ENCODE measurements around the gene TSPOAP1.

TSPOAP1 gene

DNA sequence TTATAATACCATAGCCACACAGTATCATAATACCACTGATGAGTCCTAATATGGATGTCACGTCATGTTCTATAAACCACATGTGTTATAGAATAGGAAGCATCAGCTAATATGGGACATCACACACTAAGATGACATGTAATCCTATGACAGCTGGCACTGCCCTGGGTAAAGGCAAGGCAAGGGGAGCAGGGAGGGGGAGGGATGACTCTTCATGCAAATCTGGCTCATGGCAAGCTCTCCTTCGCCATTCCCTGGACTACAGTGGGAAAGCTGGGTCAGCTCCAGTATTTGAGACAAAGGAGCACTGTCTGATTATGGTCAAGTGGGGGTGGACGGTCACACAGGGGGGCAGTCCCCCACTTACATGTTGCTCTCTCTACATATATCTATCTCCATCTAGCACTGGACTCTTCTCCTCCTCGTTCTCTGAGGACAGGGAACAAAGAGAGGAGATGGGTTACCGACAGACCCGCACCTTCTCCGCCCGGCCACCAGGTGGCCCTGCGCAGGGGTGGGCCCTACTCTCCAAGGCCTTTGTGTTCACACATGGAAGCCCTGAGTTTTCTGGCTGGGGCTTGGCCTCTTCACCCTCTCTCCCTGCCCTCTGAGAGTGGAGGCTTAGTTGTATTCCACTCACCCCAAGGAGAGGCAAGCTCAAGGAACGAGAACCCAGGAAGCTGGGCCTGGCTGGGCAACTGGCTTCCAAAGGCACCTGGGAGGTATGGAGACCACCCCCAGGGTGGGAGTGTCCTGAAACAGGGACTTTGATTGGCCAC, 24.4 kb downstream of the TSPOAP1 start:
- DNase-seq (ENCODE audit: low read depth), result no peak

DNA sequence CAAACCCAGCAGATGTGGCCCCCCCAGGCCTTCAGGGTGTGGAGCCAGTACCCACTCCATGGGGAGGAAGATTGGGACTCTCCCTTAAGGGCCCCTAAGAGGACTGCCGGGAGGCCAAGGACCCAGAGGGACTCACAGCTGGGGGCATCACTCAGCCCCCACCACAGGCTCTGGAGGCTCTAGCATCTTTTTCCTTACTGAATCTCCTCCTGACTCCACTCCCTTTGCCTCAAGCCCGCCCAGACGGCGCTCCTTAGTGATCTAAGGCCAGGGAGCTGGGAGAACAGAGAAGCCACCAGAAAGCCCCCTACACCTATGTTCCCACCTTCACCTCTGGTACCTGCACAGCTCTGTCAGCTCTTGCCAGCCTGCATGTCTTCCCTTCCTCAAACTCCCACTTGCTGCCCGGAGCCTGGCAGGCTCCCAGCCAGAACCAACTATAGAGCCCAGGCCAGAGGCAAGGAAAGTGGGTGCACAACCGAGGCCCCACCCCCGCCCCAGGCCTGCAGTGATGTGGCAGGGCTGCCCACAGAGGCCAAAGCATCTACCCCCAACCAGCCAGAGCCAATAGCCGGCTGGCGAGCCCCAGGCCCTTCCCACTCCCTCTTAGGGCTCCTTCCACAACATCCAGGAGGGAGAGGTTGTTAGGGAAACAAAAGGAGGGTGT, 25.5 kb downstream of the TSPOAP1 start:
- DNase-seq (ENCODE audit: low read depth), result no peak

DNA sequence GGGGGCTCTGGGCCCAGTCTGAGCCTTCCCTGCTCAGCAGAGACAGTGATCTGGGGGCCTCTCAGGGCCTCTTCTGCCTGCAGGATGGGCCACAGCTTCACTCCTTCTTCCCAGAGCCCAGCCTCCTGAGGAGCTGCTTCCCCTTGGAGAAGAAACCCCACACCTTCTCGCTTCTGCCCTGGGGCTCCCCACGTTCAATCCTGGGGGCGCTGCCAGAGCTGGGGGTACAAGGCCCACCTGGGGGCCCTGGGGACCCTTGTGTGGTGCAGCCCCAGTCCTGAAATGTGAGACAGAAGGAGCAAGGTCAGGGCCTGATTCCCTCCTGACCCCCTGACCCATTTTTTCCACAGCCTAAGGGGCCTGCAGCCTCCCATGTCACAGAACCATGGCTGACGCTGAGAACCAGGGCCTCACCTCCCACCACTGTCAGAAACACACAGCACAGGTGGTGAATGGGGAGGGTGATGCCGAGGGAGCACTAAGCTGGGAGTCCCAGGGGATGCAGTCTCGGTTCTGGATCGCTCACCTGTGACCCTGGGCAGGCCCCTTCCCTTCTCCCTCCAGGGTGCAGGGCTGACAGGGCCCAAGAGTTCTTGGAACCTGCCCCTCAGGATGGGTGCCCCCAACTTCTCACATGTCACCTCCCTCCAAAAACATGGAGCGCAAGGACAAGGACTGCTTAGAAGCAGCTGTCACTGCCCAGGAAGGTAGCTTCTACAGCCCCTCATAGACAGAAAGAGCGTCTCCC, 26.2 kb downstream of the TSPOAP1 start:
- no peak for DNase-seq (ENCODE audit: low read depth)

DNA sequence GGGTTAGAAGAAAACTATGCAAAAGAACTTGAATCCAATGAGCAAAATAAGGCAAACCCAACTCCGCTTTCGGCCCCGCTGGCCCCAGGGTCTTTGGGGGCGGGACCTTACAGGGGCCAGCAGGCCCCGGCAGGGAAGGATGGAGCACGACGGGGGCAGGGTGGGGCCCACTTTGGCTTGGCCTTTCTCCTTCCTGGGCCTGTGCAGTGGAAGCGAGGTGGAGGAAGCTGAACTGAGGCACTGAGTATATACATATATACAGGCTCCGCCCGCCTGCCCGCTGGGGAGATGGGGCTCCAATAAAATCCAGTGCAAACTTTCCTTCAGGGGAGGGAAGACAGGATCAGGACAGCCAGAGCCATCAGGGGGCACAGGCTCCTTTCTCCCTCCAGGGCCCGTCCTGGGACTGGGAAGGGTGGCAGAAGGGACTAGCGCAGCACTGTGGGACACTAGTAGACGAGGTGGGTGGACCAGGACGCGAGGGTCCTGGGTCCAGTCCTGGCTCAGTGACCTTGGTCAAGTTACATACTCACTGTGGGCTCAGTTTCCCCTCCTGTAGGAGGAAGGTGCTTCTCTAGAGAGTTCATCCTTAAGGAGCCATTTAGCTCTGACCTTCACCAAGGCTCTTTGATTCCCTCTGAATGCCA, 27.0 kb downstream of the TSPOAP1 start:
- DNase-seq (ENCODE audit: low read depth), result no peak

DNA sequence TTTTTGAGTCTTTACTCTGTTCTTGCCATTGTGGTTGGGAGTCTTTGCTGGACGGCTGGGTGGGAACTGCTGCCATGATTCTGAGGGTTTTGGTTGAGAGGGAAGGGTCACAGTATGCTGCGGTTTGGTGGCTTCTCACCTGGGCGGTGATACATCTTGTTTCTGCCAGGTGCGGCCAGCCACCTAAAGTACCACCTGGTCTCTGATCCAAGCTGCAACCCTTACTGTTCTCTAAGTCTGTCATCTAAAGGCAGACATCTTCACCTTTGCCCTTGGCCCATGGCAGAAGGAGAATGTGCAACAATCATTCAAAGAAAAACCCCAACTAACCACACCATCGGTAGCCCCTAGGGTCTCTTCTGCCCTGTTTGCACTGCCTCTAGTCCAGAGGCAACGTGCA, 28.3 kb downstream of the TSPOAP1 start:
- DNase-seq (ENCODE audit: low read depth), result no peak

DNA sequence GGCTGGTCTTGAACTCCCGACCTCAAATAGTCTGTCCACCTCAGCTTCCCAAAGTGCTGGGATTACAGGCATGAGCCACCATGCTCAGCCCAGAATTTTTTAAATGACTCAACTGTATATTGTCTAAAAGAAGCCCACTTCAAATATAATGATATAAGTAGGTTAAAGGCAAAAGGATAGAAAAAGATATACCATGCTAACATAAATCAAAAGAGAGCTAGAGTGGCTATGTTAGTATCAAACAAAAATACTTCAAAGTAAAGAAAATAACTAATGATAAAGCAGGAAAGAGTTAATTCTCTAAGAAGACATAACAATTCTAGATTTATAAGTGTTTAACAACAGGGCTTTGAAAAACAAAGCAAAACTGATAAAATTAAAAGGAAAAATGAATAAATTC, 34.6 kb downstream of the TSPOAP1 start:
- DNase-seq (ENCODE audit: low read depth), result no peak

DNA sequence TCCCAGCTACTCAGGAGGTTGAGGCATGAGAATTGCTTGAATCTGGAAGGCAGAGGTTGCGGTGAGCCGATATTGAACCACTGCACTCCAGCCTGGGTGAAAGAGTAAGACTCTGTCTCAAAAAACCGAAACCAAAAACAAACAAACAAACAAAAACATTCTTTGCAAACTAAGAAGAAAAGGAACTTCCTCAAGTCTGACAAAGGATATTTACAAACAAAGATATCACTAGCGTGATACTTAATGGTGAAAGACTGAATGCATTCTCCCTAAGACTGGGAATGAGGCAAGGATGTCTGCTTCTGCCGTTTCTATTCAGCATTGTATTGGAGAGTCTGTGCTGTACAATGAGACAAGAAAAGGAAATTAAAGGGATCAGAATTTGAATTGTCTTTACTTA, 37.3 kb downstream of the TSPOAP1 start:
- DNase-seq (ENCODE audit: low read depth), result no peak

DNA sequence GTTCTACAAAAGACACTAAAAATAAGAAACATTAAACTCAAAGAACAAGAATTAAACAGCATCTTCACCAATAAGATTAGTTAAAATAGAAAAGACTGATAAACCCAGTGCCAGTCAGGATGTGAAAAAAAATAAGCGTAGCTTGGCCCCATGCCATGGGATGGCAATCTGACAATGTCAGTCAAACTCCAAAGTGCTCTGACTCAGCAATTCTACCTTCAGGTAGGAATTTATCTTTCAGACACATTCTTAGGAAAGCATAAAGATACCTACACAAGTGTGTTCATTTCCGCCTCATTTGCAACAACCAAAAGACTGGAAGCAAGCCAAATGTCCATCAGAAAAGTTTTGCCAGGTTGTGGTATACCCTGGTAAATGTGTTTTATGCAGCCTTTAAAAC, 38.7 kb downstream of the TSPOAP1 start:
- no peak for DNase-seq (ENCODE audit: low read depth)

DNA sequence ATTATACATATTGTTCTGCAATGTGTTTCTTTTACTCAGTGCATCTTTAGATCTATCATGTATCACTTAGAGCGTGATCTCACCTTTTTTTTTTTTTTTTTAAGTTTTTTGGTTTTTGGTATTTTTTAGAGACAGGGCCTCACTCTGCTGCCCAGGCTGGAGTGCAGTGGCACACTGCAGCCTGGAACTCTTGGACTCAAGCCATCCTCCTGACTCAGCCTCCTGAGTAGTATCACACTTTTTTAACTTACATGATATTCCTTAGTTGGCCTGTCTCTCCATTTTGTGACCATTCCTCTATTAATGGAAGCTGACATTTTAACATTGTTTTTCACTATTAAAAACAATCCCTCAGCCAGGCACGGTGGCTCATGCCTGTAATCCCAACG, 43.2 kb downstream of the TSPOAP1 start:
- no peak for DNase-seq (ENCODE audit: low read depth)

DNA sequence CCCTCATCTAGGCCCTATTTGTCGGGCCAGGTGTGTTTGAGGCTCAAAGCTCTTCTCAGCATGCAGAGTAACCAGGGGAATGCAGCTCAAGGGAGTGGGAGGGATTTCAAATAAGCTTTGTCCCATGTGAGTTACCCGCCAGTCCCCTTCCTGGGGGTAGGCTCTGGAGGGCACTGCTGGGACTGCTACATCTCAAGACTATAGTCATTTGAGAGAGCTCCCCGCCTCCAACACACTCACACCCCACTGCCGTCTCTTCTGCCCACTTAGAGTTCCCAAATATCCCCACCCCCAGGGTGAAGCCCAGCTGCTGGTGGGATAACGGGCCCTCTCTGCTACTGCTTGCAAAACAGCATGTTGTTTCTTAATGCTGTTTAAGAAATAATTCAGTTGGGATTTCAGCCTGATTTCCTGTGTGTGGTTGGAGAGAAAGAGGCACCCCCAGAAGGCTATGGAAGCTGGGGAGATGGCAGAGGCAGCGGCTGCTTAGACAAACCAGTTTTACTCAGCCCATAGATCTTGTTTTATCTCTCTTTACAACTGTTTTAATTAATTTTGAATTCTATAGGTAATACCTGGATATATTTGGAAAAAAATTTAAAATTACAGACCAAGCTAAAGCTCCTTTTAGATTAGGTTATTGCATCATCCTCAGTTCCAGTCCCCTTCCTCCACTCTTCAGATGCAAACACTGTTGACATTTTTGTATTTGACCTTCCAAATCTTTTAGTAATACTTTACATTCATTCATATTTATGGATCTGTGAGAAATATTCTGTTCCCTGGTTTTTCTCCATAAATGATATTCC, 43.8 kb downstream of the TSPOAP1 start:
- no peak for DNase-seq (ENCODE audit: low read depth)

DNA sequence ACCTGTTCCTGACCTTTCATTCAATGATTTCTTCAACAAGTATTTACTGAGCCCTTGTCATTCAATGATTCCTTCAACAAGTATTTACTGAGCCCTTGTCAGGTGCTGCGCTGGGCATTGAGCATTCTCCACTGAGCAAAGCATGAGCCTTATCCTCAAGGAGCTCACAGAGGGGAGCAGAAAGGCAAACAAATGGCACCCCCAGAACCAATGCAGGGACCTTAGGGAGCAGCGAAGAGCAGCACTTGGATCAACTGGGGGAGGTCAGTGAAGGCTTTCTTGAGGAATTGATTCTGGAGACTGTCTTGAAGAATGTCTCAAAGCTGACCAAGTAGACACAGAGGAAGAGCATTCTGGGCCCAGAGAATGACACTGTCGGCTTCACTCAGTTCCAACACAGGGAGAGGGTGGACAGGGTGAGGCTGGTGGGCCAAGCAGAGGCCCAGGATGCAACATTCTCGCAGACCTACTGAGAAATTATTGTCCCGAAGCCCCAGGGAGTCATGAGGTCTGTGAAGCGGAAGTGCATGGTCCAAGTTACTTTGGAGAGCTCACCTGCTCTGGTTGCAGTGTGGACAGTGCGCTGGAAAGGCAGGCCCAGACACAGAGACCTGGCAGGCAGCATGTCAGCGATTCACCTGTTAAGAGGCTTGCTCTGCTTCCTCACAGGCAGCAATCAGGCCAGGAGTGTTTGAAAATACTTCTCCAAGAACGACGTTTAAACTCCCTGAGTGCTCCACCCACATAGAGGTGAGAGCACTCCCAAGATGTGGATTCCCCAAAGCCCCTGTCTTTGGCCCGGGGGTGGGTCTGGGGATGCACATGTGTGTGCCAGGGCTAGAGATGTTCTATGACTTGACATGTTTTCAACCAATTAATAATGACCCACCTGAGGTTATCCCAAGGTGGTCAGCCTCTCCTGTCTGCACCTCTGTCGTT, 44.7 kb downstream of the TSPOAP1 start:
- no peak for DNase-seq (ENCODE audit: low read depth)

DNA sequence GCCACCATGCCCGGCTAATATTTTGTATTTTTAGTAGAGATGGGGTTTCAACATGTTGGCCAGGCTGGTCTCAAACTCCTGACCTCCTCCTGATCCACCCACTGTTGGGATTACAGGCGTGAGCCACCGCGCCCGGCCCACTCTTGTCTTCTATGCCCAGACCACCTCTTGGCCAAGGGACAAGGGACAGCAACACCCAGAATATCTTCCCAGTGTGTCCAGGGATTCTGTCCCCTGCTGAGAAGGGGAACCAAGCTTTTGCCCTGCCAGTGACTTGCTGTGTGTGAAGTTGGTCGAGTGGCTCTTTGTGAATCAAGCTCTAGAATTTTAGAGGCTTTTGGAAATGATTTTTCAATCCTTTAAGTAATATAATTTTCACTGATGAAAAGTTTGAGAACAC, 46.2 kb downstream of the TSPOAP1 start:
- DNase-seq (ENCODE audit: low read depth), result no peak

DNA sequence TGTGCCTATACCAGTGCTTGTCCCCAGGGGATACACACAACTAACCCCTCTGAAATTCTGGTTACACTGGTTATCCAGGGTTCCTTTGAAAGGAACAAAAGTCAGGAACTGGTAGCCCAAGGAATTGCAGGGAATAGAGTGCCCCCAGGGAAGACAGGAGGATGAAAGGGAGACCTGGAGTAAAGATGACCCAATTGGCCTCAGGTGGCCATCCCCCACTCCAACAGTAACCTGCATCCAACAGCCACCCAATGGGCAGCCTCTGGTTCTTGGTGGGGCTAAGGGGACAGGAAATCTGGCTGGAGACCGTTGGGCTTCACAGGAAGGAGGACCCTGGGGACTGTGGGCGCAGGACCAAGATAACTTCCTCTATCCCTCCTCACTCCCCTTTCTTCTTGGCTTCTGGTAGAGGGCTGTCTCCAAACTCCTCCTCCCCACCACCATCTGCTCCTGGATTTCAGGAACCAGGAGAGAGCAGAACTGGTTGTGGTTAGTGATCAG, 47.0 kb downstream of the TSPOAP1 start:
- no peak for DNase-seq (ENCODE audit: low read depth)

DNA sequence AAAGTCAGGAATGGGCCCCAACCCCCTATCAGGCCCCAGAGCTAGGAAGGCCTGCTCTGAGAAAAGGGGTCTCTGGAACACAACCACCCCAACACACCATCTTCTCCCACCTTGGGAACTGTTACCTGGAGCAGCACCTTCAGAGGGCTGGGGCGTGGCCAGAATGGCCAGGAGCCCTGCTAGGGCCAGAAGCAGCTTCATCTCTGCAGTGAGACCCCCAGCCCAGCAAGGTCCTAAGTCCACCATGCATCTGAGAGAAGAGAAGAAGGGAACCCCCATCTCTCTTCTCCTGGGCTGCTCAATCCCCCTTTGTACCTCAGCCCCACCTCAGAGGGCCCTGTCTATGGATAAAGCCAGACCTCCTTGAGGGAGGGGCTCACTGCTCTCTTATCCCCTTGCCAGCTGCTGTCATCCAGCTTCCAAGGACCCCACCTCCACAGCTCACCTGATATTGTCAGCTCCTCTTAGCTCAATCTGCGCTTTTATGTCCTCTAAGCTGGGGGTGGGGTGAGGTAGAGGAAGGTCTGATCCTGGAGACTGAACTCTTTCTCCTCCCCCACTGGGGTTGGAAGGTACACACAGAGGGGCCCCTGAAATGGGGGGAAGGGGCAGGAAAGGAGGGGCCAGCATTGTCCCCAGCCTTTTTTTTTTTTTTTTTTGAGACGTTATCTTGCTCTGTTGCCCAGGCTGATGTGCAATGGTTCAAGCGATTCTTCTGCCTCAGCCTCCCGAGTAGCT, 47.9 kb downstream of the TSPOAP1 start, which contains the start of gene MPO:
Gene MPO, minus strand, starts transcription at position 456 of the 738 bp plus-strand sequence. Its CDS starts 177 bp downstream, at position 279.
- DNase-seq (ENCODE audit: low read depth), result no peak

DNA sequence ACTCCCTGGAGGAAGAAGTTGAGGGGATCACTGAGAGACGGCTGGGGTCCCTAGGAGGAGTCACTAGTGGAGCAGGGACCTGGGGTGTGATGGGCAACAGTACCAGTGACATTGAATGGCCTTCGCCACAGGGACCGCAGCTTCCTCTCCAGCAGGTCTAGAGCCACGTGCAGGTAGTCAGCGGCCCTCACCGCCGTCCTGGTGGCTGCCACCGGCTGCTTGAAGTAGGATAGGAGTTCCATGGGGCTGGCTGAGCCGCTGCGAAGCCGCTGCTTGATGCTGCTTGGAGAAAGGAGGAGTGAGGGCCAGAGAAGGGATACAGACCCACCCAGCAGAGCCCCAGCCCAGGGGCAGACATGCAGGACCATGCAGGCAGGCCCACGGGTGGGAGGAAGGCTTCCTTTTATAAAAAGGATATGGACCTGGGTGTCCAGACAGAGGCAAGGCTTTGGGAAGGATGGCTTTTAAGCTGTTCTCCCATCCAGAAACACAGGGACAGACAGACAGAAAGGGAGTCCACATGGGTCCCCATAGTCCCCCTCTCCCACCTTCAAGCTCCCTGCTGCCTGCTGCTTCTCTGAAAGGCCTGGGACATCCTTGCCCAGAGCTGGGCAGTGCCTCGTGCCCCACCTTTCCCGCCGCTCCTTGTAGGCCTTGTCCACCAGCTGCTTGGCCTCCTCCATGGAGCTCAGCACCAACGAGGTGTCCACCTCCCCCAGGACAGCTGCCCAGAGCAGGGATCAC, 48.7 kb downstream of the TSPOAP1 start:
- DNase-seq (ENCODE audit: low read depth), result no peak

DNA sequence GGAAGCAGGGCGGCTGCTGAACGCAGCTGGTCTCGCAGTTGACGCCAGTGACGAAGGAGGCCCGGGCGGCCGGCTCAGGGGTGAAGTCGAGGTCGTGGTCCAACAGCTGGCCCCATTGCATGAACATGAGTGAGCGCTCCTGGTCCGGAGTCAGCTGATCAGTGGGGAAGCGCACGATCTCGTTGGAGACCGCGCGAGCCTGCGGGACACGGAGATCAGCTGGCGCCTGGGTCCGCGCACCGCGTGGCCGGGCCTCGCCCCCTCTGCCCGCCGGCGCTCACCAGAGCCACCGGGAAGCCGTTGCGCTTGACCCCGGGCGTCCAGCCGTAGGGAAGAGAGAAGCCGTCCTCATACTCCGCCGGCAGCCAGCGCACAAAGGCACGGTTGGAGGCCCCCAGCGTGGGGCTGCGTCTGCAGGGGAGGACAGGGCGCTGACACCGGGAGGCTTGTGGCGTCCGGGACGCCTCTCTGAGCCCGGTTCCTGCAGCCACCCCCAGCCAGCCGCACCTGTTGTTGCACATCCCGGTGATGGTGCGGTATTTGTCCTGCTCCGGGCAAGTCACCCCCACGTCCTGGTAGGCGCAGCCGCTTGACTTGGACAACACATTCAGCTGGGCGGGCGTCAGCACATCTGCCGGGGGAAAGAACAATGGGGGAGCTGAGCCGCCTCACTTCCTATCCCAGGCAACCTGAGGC, 49.4 kb downstream of the TSPOAP1 start:
- DNase-seq (ENCODE audit: low read depth), result no peak

DNA sequence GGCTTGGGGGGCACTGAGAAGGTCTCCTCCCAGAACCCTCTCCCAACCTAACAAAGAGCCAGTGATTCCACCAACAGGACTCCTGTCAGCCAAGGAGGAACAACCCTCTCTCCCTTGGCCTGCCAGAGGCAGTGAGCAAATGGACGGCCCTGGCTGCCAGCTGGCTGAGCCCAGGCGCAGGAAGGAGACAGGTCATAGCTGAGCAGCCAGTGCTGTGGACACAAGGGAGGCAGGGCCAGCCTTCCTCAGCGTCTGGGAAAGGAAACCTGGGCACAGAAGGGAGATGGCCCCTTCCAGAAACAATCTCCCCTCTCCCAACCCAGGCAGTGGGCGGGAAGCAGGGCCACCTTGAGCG, 50.0 kb downstream of the TSPOAP1 start:
- DNase-seq (ENCODE audit: low read depth), result no peak
